NCI-H2029 (cell line): Measurements from ENCODE around the gene ARRB1.
A peak's percentile ranks its signal among the peaks of the same experiment; 100 is the strongest.
"Not testable (repeated sequence)": the region's sequence is repeated elsewhere in the genome, so short reads cannot be mapped to it uniquely, and the experiment has no call there.

Source experiments
- DNase-seq: peaks from one replicate; lab custom pipeline; 2025; lab: John Stamatoyannopoulos, UW

The ARRB1 gene

DNA sequence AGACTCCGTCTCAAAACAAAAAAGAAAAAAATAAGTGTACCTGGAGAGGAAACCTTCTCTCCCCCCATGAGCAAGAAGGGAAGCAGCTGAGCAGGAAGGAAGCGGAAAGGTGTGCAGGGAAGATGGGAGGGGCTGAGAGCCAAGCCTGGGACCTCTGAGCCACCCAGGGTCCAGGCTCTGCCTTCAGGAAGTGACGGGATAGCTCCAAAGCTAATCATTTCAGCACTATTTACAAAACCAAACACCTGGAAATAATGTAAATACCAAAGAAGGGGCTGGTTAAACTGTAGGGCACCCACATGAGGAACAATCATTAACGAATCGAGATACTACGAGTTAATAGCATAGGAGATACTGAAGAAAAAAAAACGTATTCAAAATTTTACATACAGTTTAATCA lies 27.9 kb downstream of the ARRB1 start:
- DNase-seq = peak; percentile 60

DNA sequence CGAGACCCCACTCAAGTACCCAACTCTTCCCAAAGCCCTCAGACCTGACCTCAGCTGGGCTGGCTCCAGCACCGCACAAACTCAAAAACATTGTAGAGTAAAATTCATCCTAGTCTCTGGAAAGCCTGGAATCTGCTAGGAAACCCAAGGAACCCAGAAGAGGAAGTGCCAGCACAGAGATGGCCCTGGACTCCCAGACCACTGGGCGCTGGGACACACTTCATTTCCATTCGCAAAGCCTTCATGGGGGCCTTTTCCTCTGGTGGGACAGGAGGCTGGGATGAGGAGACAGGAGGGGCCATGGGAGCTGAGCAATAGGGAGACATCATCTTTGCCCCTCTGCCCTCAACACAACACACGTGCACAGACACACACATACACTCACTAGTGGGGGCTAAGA lies 30.8 kb downstream of the ARRB1 start:
- DNase-seq = no peak

GRCh38 chr11:75320046-75320618 lies 31.3 kb downstream of the ARRB1 start:
- DNase-seq = no peak

- DNase-seq = no peak
Observed at GRCh38 chr11:75319035-75319877, 32.2 kb downstream of the ARRB1 start.

- DNase-seq = no peak
Observed at GRCh38 chr11:75317446-75318122, 33.9 kb downstream of the ARRB1 start.

- no peak for DNase-seq
Observed at GRCh38 chr11:75315439-75315805, 36.0 kb downstream of the ARRB1 start.

GRCh38 chr11:75314771-75315438 lies 36.6 kb downstream of the ARRB1 start:
- no peak for DNase-seq

DNA sequence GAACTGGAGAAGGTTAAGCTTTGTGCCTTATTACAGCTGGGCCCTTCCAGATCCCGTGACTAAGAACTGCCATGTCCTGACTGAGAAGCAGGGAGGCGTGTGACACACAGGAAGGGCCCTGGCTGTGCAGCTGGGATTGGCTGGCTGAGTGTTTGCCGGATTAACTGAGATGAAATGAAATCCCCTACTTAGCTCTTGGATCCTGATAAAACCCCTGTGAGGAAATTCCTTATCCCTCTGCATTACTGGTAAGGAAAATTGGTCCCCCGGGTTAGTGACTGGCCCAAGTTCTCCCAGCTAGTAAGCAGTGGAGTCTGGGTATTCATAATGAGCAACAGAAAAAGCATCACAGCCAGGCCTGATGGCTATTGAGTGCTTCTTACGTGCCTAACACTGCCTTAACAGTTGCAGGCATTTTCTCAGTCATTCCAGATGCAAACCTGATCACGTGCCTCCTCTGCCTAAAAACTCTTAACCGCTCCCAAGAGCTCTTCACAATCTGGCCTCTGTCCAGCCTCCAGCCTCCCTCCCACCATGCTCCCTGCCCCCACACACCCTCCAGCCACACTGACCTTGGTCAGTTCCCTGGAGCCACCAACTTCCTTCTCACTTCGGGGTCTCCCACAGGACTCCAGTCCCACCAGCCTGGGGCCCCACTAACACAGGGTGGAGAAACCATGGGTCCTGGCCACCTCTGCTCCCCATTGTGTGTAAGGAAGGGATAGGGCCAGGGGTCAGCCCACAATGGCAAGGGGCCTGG lies 37.8 kb downstream of the ARRB1 start:
- DNase-seq = peak; percentile 58

DNA sequence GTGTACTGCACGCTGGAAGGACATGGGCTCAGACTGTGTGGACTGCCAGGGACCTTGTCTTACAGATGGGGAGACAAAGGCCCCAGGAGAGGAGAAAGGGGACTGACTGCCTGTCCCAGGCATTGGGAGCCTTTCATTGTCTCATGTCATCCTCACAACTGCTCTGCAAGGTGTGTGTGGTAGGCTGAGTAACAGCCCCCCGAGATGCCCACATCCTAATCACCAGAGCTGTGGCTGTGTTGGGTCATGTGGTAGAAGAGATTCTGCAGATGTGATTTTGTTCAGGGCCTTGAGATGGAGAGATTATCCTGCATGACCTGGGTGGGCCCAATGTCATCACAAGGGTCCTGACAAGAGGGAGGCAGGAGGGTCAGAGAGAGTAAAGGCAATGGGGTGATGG lies 39.1 kb downstream of the ARRB1 start:
- DNase-seq = no peak

DNA sequence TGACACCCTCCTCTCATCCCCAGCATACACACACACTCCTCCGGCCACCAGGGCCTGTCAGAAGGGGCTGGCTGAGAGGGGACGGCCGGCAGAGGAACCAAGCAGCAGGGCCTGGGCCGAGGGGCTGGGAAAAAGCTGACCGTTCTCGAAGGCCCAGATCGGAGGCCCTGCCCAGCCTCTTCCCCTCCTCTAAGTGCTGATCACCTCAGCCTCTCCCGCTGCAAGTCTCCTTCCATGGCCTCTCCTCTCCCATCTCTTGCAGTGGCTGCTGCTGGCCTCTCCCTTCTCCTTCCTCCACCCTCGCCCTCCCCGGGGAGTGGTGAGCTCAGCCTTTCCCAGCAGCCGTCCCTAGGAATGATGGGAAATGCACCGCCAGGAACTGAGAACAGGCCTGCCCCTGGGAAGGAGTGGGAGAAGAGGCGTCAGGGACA lies 39.6 kb downstream of the ARRB1 start:
- no peak for DNase-seq

GRCh38 chr11:75308986-75309385 lies 42.5 kb downstream of the ARRB1 start:
- no peak for DNase-seq

DNA sequence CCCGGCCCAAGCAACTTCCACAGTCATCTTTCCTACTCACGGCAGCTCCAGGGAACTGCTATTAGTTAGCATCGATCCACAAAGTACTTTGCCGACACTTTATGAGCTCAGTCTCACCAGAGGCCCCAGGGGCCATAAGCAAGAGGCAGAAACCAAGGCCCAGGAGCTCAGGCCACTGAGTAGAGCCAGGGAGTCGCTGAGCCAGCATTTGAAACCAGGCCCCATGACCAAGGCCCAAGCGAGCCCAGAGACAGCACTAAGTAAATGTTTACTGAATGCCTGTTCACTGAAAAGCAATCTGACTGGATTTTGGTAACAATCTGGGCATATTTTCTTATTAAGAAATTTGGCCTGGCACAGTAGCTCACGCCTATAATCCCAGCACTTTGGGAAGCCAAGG lies 43.3 kb downstream of the ARRB1 start:
- DNase-seq = no peak

DNA sequence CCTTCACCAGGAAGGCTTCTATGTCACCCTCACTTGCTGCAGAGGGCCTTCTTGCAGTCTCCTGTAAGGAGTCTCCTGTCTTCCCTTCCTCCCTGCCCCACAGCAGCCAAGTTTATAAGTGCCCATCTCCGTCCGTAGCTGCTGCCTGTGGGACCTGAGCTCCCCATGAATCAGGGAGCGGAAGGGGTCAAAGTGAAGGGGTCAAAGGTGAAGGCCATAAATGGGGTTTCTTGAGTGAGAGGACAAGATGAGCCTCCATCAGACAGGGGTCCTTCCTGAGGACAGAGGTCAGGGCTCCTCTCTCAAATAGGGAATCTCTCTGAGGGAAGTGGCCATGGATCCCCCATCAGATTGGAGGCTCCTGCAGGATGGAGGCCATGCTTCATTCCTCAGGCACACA lies 44.4 kb downstream of the ARRB1 start:
- DNase-seq = no peak

DNA sequence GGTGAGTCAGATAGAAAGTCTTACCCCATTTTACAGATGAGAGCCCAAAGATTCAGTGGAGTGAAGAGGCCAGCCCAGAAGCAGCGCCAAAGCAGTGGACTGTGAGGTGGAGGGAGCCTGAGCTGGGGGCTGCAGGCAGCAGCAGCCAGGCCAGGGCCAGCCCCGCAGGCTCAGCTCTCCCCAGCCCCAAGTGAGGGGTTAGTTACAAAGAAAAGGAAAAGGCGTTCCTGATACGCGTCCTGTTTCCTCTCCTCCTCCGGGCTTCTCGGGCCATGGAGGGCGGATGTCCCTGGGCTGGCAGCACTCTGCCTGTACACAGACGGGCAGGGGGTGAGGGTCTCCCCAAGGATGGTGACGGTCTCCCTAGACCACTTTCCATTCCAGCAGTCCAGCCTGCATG lies 44.9 kb downstream of the ARRB1 start:
- DNase-seq = no peak

DNA sequence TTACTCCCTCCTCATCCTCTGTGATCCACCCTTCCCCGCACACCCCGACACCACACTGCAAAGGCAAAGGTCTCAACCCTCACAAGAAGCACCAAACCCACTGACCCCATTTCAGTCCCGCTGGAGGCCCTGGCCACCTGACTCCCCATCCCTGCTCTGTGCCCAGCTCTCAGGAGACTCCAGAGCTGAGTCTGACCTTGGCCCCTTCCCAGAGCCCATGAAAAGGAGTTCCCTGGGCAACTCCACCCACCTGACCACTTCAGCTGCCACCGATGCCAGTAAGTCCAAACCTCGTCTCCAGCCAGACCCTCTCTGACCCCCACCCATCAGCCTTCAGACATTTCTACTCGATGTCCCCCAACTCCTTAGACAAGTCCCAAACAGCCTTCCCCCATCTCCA lies 45.5 kb downstream of the ARRB1 start:
- no peak for DNase-seq

DNA sequence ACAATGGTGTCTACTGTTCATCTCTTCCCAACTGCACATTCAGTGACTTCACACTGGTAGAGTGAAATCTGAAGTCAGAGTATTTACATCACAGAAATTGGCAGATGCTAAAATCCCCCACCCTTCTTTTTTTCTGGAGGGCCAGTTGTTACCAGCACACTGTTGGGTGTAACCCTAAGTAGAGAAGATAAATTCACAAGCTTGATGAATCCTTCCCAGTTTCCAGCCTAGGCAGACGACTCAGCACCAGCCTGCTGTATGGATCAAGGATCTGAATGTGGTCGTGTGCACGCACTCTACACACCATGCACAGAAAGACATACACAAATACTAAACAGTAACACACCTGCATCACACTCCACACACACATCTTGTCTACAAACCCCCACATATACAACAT lies 46.0 kb downstream of the ARRB1 start:
- DNase-seq = no peak

- DNase-seq = not testable (repeated sequence)
Observed at GRCh38 chr11:75304941-75305340, 46.5 kb downstream of the ARRB1 start.

DNA sequence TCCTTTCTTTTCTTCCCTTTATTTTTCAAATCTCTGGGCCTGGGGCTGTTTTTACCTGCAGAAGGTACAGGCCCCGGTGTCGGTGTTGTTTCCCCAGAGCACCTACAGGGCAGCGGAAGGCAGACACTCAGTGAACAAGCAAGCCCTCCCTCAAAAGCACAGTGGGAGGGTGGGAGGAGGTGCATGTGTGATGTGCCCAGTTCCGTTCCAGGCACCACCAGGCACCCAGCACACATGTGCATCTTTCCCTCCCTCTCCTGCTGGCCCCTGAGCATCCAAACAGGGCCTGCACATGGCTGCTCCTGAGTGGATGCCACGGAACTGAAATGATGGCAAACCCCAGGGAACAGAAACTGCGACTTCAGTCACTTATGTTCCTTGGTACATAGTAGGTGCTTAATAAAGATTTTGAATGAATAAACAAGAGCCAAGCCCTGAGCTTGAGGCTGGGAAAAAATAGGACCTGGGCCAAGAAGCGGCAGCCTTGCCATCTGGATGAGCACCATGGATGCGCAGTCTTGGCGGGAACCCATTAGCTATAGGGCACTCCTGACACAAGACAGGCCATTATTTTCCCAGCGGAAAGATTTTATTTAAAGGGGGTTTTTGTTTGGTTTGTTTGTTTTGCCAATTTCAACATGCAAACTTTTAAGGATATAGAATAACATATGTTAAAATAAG lies 47.8 kb downstream of the ARRB1 start:
- no peak for DNase-seq

- DNase-seq = no peak
Observed at GRCh38 chr11:75302371-75302770, 49.1 kb downstream of the ARRB1 start.

DNA sequence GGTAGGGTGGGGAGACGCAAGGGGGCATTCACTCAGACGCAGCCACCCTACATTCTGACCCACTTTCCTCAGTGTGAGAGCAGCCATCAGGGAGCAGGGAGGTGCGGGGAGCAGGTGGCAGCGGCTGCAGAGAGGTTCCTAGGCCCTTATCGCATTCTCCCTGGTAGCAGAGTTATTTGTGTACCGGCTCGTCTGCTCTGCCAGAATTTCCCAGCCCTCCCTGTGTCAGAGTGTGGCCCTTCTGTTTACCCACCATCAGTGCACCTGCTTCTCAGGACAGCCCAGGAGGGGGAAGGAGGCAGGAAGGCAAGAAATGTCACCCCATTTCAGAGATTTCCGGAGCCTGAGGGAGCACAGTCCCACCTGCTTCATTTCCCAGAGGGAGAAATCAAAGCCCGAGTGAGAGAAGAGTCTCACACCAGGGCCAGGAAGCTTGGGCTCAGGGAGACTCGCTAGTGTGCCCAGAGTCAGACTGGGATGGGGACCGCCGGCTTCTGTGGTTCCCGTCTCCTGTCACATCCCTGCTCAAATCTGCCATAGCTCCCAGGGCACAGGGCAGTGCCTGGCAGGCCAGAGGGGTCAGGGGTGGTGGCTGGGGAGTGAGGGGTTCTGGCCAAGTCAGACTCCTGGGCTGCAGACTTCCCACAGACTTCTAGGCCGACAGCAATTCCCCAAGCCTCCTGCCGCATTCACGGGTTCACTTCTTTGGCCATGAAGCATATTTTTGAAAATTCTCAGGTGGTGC lies 49.7 kb downstream of the ARRB1 start:
- peak; percentile 55 for DNase-seq

DNA sequence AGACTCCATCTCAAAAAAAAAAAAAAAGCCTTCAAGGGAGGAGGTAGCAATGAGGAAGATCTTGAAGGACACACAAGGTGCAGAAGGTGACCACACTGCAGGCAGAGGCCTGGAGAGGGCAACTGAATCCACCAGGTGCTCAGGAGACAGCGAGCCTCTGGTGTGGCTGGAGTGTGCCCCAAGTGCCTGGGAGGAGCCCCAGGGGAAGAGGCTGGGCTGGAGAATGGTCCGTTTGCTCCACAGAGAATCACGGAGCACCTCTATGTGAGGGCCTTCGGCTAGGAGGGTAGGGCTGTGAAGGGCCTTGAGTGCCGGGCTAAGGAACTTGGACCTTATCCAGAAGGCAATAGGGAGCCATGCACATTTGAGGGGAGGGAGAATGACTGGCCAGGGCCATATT lies 50.3 kb downstream of the ARRB1 start:
- DNase-seq = peak; percentile 56
